ENCODE data around the gene TPRA1.
"Not testable (repeated sequence)": the region's sequence is repeated elsewhere in the genome, so short reads cannot be mapped to it uniquely, and the experiment has no call there.

The TPRA1 gene

DNA sequence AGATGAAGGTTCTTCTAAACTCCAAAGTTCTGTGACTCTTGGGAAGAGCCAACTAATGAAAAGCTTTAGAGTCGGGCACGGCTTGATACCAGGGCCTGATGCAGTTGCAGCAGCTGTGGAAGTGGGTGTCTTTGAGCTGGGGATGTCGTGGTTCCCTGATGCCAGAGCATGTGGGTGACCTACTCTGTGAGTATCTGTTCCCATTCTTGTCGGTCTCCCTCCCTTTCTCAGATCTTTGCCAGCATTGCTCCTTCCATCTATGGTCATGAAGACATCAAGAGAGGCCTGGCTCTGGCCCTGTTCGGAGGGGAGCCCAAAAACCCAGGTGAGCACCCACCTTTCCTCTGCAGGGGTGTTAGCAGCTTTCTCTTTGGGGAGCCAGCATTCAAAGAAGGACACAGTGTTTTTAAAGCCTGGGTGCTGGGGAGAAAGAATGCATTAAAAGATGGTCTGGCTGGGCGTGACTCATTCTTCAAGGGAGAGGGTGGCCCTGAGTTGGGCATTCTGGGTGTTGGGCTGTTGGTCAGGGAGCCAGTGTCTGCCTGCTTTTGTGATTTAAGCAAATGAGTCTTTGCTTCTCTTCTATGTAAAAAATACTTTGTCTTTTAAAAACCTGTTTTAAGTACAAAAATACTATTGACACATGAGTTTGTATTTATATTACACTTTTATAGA lies 25.2 kb upstream of the TPRA1 start:
- DNase-seq = no peak

DNA sequence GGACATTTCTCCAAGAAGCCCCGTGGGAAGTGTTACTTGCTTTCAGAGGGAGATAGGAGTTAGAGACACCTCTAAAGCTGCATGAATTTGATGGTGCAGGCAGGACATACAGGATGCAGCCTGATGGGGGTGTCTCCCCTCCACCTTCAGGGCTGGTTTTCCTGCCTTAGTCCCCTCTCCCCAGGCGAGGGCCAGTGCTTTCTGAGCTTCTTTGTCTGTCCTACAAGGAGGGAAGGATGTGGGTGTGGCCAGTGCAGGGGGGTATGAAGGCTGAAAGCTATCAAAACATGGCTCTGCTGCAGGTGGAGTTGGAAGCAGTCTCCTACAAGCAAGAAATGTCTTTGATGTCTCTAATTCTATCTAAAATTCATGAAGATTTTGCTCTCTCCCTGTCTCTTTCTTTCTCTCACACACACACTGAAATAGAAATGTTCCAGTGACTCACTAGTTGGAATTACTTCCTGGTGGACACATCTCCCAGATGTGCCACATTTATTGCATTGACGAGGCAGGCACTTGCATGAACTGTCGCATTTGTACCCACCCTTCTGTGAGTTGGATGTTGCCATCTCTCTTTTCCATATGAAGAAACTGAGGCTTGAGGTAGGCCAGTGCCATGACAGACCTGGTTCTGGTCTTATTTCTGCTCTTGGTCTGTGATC lies 24.5 kb upstream of the TPRA1 start:
- DNase-seq = no peak

DNA sequence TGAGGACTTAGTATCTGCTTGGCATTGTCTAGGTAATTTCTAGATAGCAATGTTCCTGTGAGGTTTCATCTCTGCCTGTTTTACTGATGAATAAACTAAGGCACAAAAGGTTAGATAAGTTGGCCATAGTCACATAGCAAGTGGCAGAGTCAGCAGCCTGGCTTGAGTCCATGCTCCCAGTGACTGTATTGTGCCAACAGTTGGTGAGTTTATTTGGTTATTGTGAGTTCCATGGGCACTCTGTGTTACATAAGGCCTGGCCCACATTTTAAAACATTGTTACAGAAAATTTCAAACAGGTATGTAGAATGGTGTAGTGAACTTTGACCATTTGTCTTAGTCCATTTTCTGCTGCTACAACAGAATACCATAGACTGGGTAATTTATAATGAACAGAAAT lies 22.9 kb upstream of the TPRA1 start:
- no peak for DNase-seq

DNA sequence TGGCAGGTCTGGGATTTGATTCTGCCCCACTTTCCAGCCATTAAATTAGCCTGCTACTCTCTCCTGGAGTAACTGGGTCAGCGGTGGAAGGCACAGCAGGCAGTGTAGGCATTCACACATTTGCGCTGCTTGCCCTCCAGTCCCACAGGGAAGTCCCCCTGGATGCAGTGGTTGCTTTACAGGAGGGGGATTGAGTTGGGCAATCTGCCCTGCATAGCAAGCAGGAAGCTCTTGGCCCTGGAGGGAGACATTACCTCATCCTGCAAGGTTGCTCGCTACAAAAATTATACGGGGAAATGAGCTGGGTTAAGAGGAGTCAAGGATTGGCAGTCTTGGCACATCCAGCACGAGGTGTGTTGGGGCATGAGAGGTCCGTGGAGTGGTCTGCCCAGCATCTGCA lies 22.4 kb upstream of the TPRA1 start:
- DNase-seq = no peak

DNA sequence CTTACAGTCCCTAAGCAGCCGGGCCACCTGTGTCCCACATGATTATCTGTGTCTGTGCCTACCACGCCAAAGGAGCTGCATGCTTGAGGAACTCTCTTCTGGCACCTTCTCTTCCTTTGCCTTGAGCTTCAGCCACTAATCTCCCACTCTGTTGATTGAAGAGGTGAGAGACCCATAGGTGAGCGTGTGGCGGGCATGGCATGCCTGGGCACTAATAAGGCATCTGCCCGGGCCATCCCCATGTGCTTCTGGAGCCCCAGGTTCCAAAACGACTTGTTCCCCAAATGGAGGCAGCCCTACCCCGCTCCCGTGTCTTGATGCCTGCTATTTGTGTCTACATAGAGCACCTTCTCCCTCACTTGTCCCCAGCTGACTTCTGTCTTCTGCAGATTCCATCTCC lies 20.7 kb upstream of the TPRA1 start:
- no peak for DNase-seq

DNA sequence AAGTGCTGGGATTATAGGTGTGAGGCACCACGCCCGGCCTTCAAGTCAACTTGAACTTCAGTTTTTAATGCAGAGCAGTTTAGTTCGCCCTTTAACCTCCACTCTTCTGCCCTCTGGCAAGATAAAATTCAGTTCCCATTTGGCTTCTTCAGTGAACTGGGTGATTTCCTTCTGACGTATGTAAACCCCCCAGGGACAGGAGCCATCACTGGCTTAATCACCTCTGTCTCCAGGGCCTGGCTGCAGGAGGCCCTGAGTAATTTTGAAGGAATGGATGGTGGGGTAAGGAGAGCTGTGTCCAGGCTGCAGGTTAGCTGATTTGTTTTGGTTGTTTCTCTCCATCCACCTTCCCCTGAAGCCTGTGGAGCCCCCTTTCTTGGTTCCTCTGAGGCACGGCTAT lies 19.6 kb upstream of the TPRA1 start:
- DNase-seq = no peak

DNA sequence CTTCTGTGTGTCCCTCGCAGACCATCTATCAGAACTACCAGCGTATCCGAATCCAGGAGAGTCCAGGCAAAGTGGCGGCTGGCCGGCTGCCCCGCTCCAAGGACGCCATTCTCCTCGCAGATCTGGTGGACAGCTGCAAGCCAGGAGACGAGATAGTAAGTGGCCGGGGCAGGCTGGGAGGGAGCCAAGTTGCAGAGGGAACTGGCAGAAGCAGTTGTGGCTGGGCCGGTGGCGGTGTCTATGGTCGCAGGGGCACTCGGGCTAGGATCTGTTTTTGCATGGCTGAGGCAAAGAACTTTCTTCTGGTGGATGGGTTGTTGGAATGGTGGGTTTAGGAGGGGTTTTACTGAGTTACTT lies 17.8 kb upstream of the TPRA1 start:
- DNase-seq = no peak

DNA sequence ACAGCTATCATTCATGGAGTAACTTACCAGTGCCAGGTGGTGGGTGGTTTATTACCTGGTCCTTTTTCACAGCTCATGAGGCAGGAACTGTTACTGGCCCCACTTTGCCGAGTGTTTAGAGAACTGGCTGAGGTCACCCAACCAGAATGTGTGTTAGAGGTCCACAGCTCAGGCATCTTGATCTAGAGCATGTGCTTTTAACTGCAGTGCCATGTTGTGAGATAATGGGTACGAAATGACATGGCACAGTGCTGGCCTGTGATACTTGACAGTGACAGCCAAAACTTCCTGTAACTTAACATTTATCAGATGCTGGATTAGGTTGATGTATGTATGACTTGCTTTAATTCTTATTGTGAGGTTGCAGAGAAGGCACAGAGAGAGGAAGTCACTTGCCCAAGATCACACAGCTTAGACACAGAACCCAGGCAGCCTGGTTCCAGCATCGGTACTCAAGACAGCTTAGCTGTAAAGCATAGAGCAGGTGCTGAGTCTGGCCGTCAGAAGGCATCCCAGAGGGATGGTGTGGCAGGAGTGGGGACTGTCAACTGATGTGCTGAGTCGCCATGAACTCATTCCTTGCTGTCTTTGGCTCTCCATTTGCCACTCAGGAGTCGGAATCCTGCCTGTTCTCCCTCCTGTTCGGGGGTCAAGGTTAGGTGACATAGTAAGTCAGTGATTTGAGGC lies 17.3 kb upstream of the TPRA1 start:
- DNase-seq = no peak

DNA sequence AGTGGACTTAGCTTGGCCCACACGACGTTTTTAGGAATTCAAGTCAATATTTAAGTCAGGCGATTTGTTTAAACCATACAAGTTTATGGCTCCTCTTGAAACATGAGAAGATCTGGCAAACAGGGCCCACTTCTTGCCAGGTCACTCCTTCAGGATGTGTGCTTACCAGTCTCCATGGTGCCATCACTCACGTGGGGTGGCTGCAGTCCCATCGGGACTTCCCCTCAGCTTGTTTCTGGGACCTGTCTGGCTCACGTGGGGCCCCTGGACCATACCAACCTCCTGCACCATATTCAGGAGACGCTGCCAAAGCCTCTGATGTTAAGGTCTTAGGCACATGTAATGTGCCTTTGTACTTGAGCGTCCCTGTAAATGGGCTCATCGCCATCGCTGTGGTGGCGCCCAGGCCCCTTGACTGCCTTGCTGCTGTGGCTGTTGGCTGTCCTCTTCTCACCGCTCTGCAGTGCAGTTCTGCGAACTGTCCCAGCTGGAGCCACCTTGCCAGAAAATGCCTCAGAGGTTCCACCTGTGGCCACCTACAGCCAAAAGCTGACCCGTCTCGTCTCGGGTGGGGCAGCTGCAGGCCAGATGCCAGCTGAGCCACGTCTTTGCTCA lies 16.6 kb upstream of the TPRA1 start:
- DNase-seq = no peak

DNA sequence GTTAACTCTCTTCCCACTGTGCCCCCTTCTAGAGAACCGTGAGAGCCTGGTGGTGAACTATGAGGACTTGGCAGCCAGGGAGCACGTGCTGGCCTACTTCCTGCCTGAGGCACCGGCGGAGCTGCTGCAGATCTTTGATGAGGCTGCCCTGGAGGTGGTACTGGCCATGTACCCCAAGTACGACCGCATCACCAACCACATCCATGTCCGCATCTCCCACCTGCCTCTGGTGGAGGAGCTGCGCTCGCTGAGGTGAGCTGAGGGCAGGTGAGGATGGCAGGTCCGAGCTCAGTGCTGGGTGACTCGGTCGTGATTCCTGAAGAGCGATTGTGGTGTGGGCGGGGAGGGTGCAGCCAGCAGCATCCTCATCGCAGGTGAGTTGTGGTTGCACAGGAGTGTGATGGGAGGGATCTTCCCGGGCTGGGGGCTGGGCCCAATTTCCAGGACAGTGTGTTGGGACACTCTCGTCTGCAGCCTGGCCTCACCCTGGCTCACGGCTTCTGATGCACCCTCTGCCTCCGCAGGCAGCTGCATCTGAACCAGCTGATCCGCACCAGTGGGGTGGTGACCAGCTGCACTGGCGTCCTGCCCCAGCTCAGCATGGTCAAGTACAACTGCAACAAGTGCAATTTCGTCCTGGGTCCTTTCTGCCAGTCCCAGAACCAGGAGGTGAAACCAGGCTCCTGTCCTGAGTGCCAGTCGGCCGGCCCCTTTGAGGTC lies 15.7 kb upstream of the TPRA1 start:
- DNase-seq = no peak

DNA sequence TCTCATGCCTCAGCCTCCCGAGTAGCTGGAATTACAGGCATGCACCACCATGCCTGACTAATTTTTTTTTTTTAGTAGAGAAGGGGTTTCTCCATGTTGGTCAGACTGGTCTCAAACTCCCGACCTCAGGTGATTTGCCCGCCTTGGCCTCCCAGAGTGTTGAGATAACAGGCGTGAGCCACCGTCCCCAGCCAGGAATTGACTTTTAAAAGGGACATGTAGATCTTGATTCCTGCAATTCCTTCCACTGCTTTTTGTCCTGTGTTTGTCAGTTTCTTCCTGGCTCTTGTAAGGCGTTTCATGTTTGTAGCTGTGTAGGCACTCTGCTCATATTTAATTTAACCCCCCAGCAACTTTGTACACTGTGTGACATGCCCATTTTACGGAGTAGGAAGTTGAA lies 15.0 kb upstream of the TPRA1 start:
- DNase-seq = not testable (repeated sequence)

DNA sequence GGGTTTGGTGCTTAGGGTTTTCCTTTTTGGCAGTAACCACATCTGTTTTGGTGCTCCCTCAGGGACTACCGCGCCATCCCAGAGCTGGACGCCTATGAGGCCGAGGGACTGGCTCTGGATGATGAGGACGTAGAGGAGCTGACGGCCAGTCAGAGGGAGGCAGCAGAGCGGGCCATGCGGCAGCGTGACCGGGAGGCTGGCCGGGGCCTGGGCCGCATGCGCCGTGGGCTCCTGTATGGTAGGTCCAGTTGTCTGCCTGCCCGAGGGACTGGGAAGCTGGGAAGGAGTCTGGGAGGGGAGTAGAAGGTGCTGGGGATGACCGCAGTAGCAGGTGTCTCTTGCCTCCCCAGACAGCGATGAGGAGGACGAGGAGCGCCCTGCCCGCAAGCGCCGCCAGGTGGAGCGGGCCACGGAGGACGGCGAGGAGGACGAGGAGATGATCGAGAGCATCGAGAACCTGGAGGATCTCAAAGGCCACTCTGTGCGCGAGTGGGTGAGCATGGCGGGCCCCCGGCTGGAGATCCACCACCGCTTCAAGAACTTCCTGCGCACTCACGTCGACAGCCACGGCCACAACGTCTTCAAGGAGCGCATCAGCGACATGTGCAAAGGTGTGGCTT lies 14.1 kb upstream of the TPRA1 start:
- no peak for DNase-seq

DNA sequence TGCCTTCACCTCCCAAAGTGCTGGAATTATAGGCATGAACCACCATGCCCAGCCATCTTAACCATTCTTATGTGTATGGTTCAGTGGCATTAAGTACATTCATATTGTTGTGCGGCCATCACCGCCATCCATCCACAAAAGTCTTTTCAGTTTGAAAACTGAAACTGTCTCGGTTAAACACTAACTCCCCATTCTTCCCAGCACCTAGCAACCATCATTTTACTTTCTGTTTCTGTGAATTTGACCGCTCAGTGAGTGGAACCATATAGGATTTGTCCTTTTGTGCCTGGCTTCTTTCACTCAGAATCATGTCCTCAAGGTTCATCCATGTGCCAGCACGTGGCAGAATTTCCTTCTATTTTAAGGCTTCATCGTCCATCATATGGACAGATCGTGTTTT lies 13.5 kb upstream of the TPRA1 start:
- no peak for DNase-seq

DNA sequence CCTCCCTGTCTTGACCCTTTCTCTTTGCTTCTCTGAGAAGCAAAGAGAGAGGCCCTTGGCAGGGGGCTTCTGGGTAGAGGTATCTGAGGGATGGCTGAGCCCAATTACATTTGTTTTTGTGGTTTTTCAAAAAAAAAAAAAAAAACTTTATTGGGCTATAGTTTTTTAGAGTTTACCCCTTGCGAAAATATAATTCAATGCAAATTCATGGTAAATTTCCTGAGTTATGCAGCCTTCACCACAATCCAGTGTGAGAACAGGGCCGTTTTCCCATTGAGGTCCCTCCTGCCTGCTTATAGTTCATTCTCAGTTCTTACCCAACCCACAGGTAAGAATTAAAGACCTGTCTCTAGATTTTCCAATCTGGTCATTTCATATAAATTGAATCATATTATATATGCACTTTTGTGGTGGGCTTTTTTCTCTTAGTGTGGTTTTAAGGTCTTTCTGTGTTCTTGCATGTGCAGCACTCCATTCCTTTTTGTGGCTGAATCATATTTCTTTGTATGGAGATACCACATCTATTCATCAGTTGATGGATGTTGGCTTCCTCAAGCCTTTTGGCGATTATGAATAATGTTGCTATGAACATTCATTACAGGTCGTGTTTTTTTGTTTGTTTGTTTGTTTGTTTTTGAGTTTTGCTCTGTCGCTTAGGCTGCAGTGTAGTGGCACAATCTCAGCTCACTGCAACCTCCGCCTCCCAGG lies 10.4 kb upstream of the TPRA1 start:
- DNase-seq = no peak

DNA sequence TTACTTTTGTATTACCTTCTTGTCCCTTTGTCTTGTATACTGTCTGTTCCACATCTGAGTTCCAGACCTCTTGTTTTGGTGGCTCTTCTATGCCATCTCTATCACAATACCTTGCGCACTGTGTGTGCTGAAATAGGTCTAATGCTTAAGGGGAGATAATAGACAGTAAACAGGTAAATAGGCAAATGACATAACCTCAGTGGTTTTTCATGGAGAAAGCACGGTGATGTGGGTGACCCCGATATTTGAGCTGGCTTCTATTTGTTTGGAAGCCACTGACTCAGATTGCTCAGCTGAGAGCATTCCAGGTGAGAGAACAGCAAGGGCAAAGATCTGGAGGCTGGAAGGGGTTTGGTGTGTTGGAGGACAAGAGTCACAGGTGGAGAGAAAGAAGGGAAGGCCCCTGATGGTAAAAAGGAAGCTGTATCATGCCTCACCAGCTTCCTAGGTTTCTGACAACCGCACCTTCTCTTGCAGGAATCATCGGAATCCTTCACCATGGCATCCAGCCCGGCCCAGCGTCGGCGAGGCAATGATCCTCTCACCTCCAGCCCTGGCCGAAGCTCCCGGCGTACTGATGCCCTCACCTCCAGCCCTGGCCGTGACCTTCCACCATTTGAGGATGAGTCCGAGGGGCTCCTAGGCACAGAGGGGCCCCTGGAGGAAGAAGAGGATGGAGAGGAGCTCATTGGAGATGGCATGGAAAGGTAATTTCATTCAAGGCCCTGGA lies 8.5 kb upstream of the TPRA1 start:
- no peak for DNase-seq

DNA sequence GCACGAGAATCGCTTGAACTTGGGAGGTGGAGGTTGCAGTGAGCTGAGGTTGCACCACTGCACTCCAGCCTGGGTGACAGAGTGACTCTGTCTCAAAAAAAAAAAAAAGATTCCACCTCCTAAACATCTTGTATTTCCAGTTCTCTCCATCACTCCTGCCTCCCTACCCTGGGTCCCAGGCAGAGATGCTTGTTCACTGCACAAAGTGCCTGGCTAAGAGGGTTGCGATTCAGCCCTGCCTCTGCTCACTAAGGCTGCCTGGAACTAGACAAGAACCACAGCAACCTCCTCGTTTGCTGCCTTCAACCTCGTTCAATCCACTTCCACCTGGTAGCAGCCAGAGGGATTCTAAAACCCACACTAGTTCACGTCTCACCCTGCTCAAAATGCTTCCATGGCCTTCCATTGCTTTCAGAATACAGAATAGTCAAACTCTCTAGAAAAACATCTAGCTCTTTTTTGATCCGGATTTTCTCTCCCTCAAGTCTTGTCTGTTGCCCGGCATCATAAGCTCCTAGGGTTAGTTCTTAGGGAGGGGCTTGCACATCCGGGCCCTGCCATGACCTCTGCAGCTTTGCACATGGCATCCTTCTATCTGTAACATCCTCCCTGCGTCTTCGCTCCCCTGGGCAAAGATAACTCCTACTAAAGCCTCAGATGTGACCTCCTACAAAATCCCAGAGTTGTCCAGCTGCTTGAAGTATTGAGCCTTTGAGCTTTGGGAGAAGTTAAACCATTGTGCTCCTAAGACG lies 6.7 kb upstream of the TPRA1 start:
- no peak for DNase-seq

DNA sequence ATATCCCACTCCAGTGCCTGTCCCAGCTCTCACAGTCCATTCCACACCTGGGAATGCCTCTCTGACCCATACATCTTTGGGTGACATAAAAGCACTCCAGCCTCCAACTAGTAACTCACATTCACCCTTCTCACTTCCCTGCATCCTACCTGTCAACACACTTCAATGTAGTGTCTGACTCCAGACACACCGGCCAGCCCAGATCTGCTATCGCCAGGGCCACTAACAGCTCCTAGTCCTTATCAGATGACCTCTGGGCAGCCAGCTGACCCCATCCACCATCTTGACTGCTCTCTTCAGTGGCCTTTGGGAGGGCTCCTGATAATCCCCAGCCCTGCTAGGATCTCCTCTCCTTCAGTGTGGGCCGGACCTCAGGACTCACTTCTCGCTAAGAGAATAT lies 4.8 kb upstream of the TPRA1 start:
- DNase-seq = no peak

DNA sequence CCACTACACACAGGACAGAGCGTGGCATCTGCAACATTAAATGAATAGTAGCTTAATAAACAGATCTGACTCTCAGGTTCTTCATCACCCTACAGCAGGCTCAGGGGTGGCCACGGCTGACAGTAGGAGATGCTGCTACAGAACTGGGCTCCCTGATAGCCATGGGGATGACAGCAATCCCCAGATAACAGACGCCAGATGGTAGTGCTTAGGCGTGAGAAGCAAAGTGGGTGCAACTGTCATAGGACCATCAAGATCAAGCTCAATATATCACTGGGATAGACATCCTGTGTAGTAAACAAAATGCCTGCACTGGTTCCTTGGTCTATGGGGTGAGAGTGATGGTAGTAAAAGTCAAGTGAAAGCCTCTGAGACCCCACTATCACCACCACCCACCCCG lies 2.6 kb upstream of the TPRA1 start:
- DNase-seq = no peak

DNA sequence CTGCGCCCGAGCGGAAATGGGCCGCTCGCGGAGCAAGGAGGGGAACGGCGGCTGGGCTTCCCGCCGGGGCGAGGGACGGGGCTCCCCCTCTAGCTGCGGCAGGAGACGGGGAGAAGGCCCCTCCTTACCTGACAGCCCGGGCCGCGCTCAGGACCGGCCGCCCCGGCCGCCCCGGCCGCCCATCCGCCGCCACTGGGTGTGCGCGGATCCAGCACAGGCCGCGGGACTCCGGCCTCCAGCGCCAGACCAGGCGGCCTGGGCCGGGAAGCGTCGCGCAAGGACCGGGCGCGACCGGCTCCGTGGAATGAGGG lies 296 bp downstream of the TPRA1 start:
- DNase-seq = no peak

DNA sequence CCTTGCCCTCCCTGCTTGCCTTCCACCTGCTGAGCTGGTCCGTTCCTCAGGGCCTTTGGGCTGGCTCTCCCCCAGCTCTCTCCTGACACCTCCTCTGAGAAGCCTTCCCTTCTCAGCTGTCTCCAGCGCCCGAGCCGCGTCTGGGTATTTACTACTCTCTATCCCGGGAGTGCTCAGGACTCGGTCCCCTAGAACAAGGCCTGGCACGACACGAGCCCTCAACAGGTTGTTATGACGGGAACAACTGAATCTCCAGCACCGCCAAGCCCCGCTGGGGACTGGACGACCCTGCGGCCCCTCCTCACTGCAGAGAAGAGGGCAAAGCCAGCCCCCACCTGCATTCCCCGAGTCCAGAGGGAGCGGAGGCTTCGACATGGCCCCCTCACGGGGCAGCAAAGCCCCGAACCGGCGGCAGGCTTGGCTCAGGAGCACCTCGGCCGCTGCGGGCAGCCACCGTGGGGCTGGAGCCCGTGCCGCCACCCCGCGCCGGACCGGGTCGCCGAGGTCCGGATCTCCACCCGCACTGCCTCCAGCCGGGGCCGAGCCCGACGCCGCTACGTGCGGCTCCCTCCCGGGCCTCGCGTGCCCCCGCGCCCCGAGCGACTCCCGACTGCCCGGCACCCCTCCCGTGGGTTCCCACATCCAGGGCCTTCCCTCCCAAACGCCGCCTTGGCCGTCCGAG lies 792 bp downstream of the TPRA1 start:
- no peak for DNase-seq

All from DMS 273 treated with DMSO at 0.1 percent for 48 hours (cell line).